Duodenal mucosa (tissue), 2 donors: ENCODE results near the gene ARMH3.

Source experiments
- H3K27ac ChIP-seq: one replicate; pipeline ENCODE4 v1.7.0; 2013; ENCODE audit warnings: low read depth, low read length
- H3K27me3 ChIP-seq, 2 donors: one replicate each; pipeline ENCODE4 v1.7.0; 2013; ENCODE audit warnings: low read length in 2 of 2, control low read depth in 1 of 2; ENCODE audit not compliant: insufficient read depth in 2 of 2, control insufficient read depth in 1 of 2
- H3K36me3 ChIP-seq, 2 donors: one replicate each; pipeline ENCODE4 v1.7.0; 2013; ENCODE audit warnings: low read length in 2 of 2, control low read depth in 1 of 2; ENCODE audit not compliant: insufficient read depth in 2 of 2, control insufficient read depth in 1 of 2
- H3K4me1 ChIP-seq, 2 donors: one replicate each; pipeline ENCODE4 v1.7.0; 2013; ENCODE audit warnings: low read length in 2 of 2, control low read depth in 1 of 2; ENCODE audit not compliant: insufficient read depth in 2 of 2, control insufficient read depth in 1 of 2
- H3K4me3 ChIP-seq, 2 donors: one replicate each; pipeline ENCODE4 v1.7.0; 2013; ENCODE audit warnings: low read length in 2 of 2, low read depth in 1 of 2
- H3K9ac ChIP-seq, 2 donors: one replicate each; pipeline ENCODE4 v1.7.0; 2013; ENCODE audit warnings: low read length in 2 of 2, low read depth in 1 of 2
- H3K9me3 ChIP-seq, 2 donors: one replicate each; pipeline ENCODE4 v1.7.0; 2013; ENCODE audit warnings: low read length in 2 of 2, control low read depth in 1 of 2; ENCODE audit not compliant: control insufficient read depth in 1 of 2

ARMH3 gene

GRCh38 chr10:101952191-101952590 lies 103.8 kb downstream of the ARMH3 start:
- Histone ChIP-seq H3K4me3 (no peak overlapping the region), H3K36me3 (peaks cover 7 to 40% of the 10 kb centered on the region in 2 donors), H3K4me1 (no peaks in the 10 kb centered on the region), H3K9me3 (peaks cover 0 to 11% of the 10 kb centered on the region in 2 donors), H3K27ac (no peak overlapping the region), H3K27me3 (no peaks in the 10 kb centered on the region), H3K9ac (no peak overlapping the region)

- Histone ChIP-seq H3K4me3 (no peak overlapping the region), H3K4me1 (no peaks in the 10 kb centered on the region), H3K9me3 (peaks cover 0 to 11% of the 10 kb centered on the region in 2 donors), H3K36me3 (peaks cover 3 to 30% of the 10 kb centered on the region in 2 donors), H3K27me3 (no peaks in the 10 kb centered on the region), H3K27ac (no peak overlapping the region), H3K9ac (no peak overlapping the region)
Measured at GRCh38 chr10:101950213-101950612, 105.8 kb downstream of the ARMH3 start.

GRCh38 chr10:101941871-101942270 lies 114.1 kb downstream of the ARMH3 start:
- Histone ChIP-seq H3K27me3 (no peaks in the 10 kb centered on the region), H3K36me3 (peaks cover 5 to 28% of the 10 kb centered on the region in 2 donors), H3K9me3 (no peaks in the 10 kb centered on the region), H3K27ac (no peak overlapping the region), H3K4me1 (no peaks in the 10 kb centered on the region), H3K9ac (no peak overlapping the region), H3K4me3 (no peak overlapping the region)

- Histone ChIP-seq H3K4me3 (no peak overlapping the region), H3K9ac (no peak overlapping the region), H3K4me1 (no peaks in the 10 kb centered on the region), H3K36me3 (peaks cover 5 to 28% of the 10 kb centered on the region in 2 donors), H3K27ac (no peak overlapping the region), H3K27me3 (no peaks in the 10 kb centered on the region), H3K9me3 (no peaks in the 10 kb centered on the region)
Measured at GRCh38 chr10:101940916-101941315, 115.1 kb downstream of the ARMH3 start.

- Histone ChIP-seq H3K27me3 (no peaks in the 10 kb centered on the region), H3K36me3 (peaks cover 5 to 28% of the 10 kb centered on the region in 2 donors), H3K4me1 (no peaks in the 10 kb centered on the region), H3K27ac (no peak overlapping the region), H3K9ac (no peak overlapping the region), H3K4me3 (no peak overlapping the region), H3K9me3 (no peaks in the 10 kb centered on the region)
Measured at GRCh38 chr10:101939729-101940128, 116.2 kb downstream of the ARMH3 start.

- Histone ChIP-seq H3K36me3 (peaks cover 5 to 28% of the 10 kb centered on the region in 2 donors), H3K27me3 (no peaks in the 10 kb centered on the region), H3K27ac (no peak overlapping the region), H3K4me3 (no peak overlapping the region), H3K4me1 (no peaks in the 10 kb centered on the region), H3K9me3 (no peaks in the 10 kb centered on the region), H3K9ac (no peak overlapping the region)
Measured at GRCh38 chr10:101939008-101939648, 116.8 kb downstream of the ARMH3 start.

- Histone ChIP-seq H3K4me3 (no peak overlapping the region), H3K36me3 (peaks cover 5 to 28% of the 10 kb centered on the region in 2 donors), H3K27ac (no peak overlapping the region), H3K9ac (no peak overlapping the region), H3K9me3 (no peaks in the 10 kb centered on the region), H3K4me1 (no peaks in the 10 kb centered on the region), H3K27me3 (no peaks in the 10 kb centered on the region)
Measured at GRCh38 chr10:101938305-101939007, 117.5 kb downstream of the ARMH3 start.

GRCh38 chr10:101935431-101935830 lies 120.5 kb downstream of the ARMH3 start:
- no peak overlapping the region for H3K27ac ChIP-seq

GRCh38 chr10:101934686-101935305 lies 121.2 kb downstream of the ARMH3 start:
- no peak overlapping the region for H3K27ac ChIP-seq
- peaks cover 0 to 23% of the 10 kb centered on the region in 2 donors for H3K36me3 ChIP-seq
- H3K27me3 ChIP-seq, result no peaks in the 10 kb centered on the region
- H3K4me1 ChIP-seq, result no peaks in the 10 kb centered on the region
- H3K4me3 ChIP-seq, result no peak overlapping the region
- H3K9me3 ChIP-seq, result no peaks in the 10 kb centered on the region
- no peak overlapping the region for H3K9ac ChIP-seq

More at GRCh38 chr10:101935431-101935830, 120.5 kb downstream of the ARMH3 start:
- Histone ChIP-seq H3K4me1 (no peaks in the 10 kb centered on the region), H3K36me3 (peaks cover 0 to 28% of the 10 kb centered on the region in 2 donors), H3K27me3 (no peaks in the 10 kb centered on the region), H3K9ac (no peak overlapping the region), H3K4me3 (no peak overlapping the region), H3K9me3 (no peaks in the 10 kb centered on the region)

GRCh38 chr10:101933976-101934375 lies 122.0 kb downstream of the ARMH3 start:
- Histone ChIP-seq H3K36me3 (peaks cover 0 to 16% of the 10 kb centered on the region in 2 donors), H3K9me3 (no peaks in the 10 kb centered on the region), H3K27me3 (no peaks in the 10 kb centered on the region), H3K4me3 (no peak overlapping the region), H3K4me1 (no peaks in the 10 kb centered on the region), H3K27ac (no peak overlapping the region), H3K9ac (no peak overlapping the region)
